Endothelial cell of umbilical vein (primary cell): ENCODE data around the gene OTULIN. TPM values are rescaled to one million over a fixed set of nuclear protein-coding genes. Genes with fewer than 3 reads are reported as not detected.

Experiments
- BruUV-seq: library from RNA; stranded (reverse); fragments of 400-500 nt; replicated peaks from 2 replicates; lab custom pipeline; 2021; lab: Mats Ljungman, UMichigan
- CTCF ChIA-PET: fragments of 300-600, 350-600 bp; sonication (Branson Sonifier 250); formaldehyde crosslinking; loops from one replicate; lab custom pipeline; 2021; ENCODE audit warnings: antibody characterized with exemption, inconsistent platforms; lab: Charles Lee
- POLR2A ChIA-PET: fragments of 300-600, 350-600 bp; sonication (Branson Sonifier 250); formaldehyde crosslinking; loops from one replicate; lab custom pipeline; 2021; ENCODE audit warnings: antibody characterized with exemption, inconsistent platforms; lab: Charles Lee
- DNase-seq: peaks from one replicate; pipeline ENCODE4 v3.0.0-alpha.2; 2011; ENCODE audit warnings: low read depth, low spot score
- FAIRE-seq: peaks from 2 replicates; lab custom pipeline; 2011; peaks lifted over from hg19 to GRCh38; lab: Jason Lieb, UNC
- H2AFZ ChIP-seq: 2 replicates; pipeline ENCODE4 v1.6.0; 2012; ENCODE audit warnings: low read depth, low read length, control low read depth, inconsistent platforms
- H3K27ac ChIP-seq: 2 replicates; pipeline ENCODE4 v1.5.1; 2011; ENCODE audit warnings: low read depth, mild to moderate bottlenecking, control low read depth, low read length, moderate library complexity; ENCODE audit not compliant: insufficient read depth
- H3K27me3 ChIP-seq, 2 experiments: 2 replicates each; pipeline versions ENCODE4 v1.6.0 to v1.6.1; 2011; ENCODE audit warnings: low read length in 2 of 2, mixed read lengths in 1 of 2; ENCODE audit not compliant: control insufficient read depth in 2 of 2, insufficient read depth in 2 of 2
- H3K36me3 ChIP-seq, 2 experiments: 2 replicates in 1 of 2; 3 replicates in 1 of 2; pipeline ENCODE4 v1.5.1; 2011; ENCODE audit warnings: low read length in 2 of 2, mild to moderate bottlenecking in 1 of 2, moderate library complexity in 1 of 2; ENCODE audit not compliant: control insufficient read depth in 2 of 2, insufficient read depth in 2 of 2; ENCODE audit errors: extremely low read depth in 1 of 2
- H3K4me1 ChIP-seq: 3 replicates; pipeline ENCODE4 v1.5.1; 2011; ENCODE audit warnings: mild to moderate bottlenecking, low read length; ENCODE audit not compliant: control insufficient read depth, insufficient read depth; ENCODE audit errors: extremely low read depth
- H3K4me2 ChIP-seq: 2 replicates; pipeline ENCODE4 v1.6.1; 2011; ENCODE audit warnings: low read length, control low read depth, mixed read lengths; ENCODE audit not compliant: insufficient read depth
- H3K4me3 ChIP-seq, 3 experiments: fragments of 200-600 bp in 1 of 3; sonication (generic), shearing (Covaris generic) in 1 of 3; replicated peaks in 1 of 3; 2 replicates each; pipeline ENCODE4 v1.5.1; 2011 to 2016; ENCODE audit warnings: control low read depth in 3 of 3, low read length in 3 of 3, mild to moderate bottlenecking in 2 of 3, inconsistent platforms in 1 of 3, low read depth in 1 of 3, moderate library complexity in 1 of 3; ENCODE audit not compliant: insufficient read depth in 1 of 3
- H3K79me2 ChIP-seq: 2 replicates; pipeline ENCODE4 v1.6.0; 2012; ENCODE audit warnings: low read length, inconsistent platforms; ENCODE audit not compliant: control insufficient read depth, insufficient read depth
- H3K9ac ChIP-seq: replicated peaks from 2 replicates; pipeline ENCODE3; 2011; ENCODE audit warnings: low read length, control low read depth; ENCODE audit not compliant: insufficient read depth; ENCODE audit errors: extremely low read depth
- H3K9me1 ChIP-seq: replicated peaks from 3 replicates; pipeline ENCODE4 v1.6.0; 2011; ENCODE audit warnings: mild to moderate bottlenecking, low read length; ENCODE audit not compliant: control insufficient read depth, insufficient read depth; ENCODE audit errors: extremely low read depth
- H3K9me3 ChIP-seq: replicated peaks from 2 replicates; pipeline ENCODE4 v1.5.1; 2012; ENCODE audit warnings: low read length, inconsistent platforms; ENCODE audit not compliant: control insufficient read depth, insufficient read depth
- H4K20me1 ChIP-seq: replicated peaks from 2 replicates; pipeline ENCODE3; 2011; ENCODE audit warnings: mild to moderate bottlenecking, low read length; ENCODE audit not compliant: control insufficient read depth, insufficient read depth; ENCODE audit errors: extremely low read depth
- CTCF ChIP-seq, 2 donors: IDR thresholded peaks; 1 replicate in 1 of 2; 2 replicates in 1 of 2; pipeline ENCODE4 v1.5.1; 2011; ENCODE audit warnings: low read length in 2 of 2, mild to moderate bottlenecking in 2 of 2, moderate library complexity in 2 of 2, control low read depth in 1 of 2, inconsistent platforms in 1 of 2, low read depth in 1 of 2; ENCODE audit not compliant: insufficient read depth in 1 of 2; ENCODE audit errors: extremely low read depth in 1 of 2
- EZH2 ChIP-seq: IDR thresholded peaks from 2 replicates; pipeline ENCODE4 v1.6.1; 2012; ENCODE audit warnings: borderline replicate concordance, low read depth, mild to moderate bottlenecking, moderate library complexity, low read length, inconsistent platforms; ENCODE audit not compliant: severe bottlenecking
- FOS ChIP-seq: IDR thresholded peaks from 2 replicates; pipeline ENCODE4 v1.6.1; 2011; ENCODE audit warnings: mild to moderate bottlenecking, low read length, moderate library complexity, borderline replicate concordance; ENCODE audit not compliant: insufficient read depth
- GATA2 ChIP-seq: IDR thresholded peaks from 2 replicates; pipeline ENCODE4 v1.7.0; 2011; ENCODE audit warnings: low read depth, mild to moderate bottlenecking, moderate library complexity, mixed read lengths, low read length; ENCODE audit not compliant: insufficient read length, insufficient read depth
- JUN ChIP-seq: IDR thresholded peaks from 2 replicates; pipeline ENCODE4 v1.6.1; 2011; ENCODE audit warnings: borderline replicate concordance, low read depth; ENCODE audit not compliant: insufficient read length, insufficient read depth
- MAX ChIP-seq: IDR thresholded peaks from 2 replicates; pipeline ENCODE4 v1.6.1; 2011; ENCODE audit not compliant: insufficient read depth, insufficient read length
- MYC ChIP-seq: IDR thresholded peaks from one replicate; pipeline ENCODE4 v1.6.1; 2011; ENCODE audit warnings: mild to moderate bottlenecking, low read depth, low read length
- POLR2AphosphoS5 ChIP-seq: IDR thresholded peaks from 2 replicates; pipeline ENCODE4 v1.6.1; 2012; ENCODE audit warnings: low read depth, mild to moderate bottlenecking, control low read depth, low read length, moderate library complexity; ENCODE audit not compliant: insufficient read depth
- dilution Hi-C: fragments of 300-500 bp; cut with MboI; formaldehyde crosslinking; loops from one replicate; pipeline ENCODE4 v1.15.0; 2019; ENCODE audit warnings: low sequenced_read_pairs; ENCODE audit not compliant: extremely low pct_ligation_motif_present
- intact Hi-C: fragments of 100-400 bp; cut with micrococcal nuclease; formaldehyde crosslinking; loops from one replicate; pipeline ENCODE4 v1.10.0; 2022
- polyA plus RNA-seq, 4 experiments: library from polyadenylated mRNA; depleted of rRNA in 3 of 4; stranded (reverse) in 3 of 4; unstranded in 1 of 4; fragments of >200 nt; gene quantifications; 2 replicates each; pipeline versions ENCODE4 v1.2.1 to v1.2.3, GENCODE V29; 2011 to 2012; ENCODE audit warnings: missing spikeins in 1 of 4
- total RNA-seq: library from RNA; stranded (reverse); gene quantifications from 2 replicates; pipeline ENCODE4 v1.2.3, GENCODE V29; 2021

OTULIN gene
- total and polyA plus RNA-seq, 2 donors (not counting 3 experiments of a cell fraction or from before 2014, with no cell fraction given): 7.8 to 30.2 TPM

GRCh38 chr5:14729448-14730385, 65.2 kb downstream of the OTULIN start:
- Histone ChIP-seq H3K4me3 (no peak overlapping the region), H3K27ac (no peak overlapping the region), H3K9me3 (no peaks in the 10 kb centered on the region), H2AFZ (no peak overlapping the region), H4K20me1 (no peaks in the 10 kb centered on the region), H3K79me2 (no peaks in the 10 kb centered on the region), H3K4me1 (no peaks in the 10 kb centered on the region), H3K9me1 (no peaks in the 10 kb centered on the region), H3K36me3 (no peaks in the 10 kb centered on the region), H3K27me3 (no peaks in the 10 kb centered on the region), H3K9ac (no peak overlapping the region), H3K4me2 (no peak overlapping the region)
- no peak for TF ChIP-seq GATA2
- TF ChIP-seq MYC: no peak
- no peak for TF ChIP-seq POLR2AphosphoS5
- TF ChIP-seq FOS: no peak
- TF ChIP-seq EZH2: no peak
- TF ChIP-seq CTCF (IDR thresholded peaks at IDR 0.05; ENCODE audit: extremely low read depth in 1 of 2, insufficient read depth in 1 of 2, low read depth in 1 of 2, low read length in 2 of 2): no peak
- no peak for TF ChIP-seq JUN
- no peak for TF ChIP-seq MAX
- FAIRE-seq: no peak
- no TSS peak for BruUV-seq
- intact Hi-C loops: loop anchor here (2.0 kb wide), 1 partner anchor 83 kb away; no protein-coding TSS in a partner anchor
- no peak for DNase-seq
- ChIA-PET POLR2A (no interaction called here), CTCF (interaction anchor here (0.8 to 10.2 kb wide), 3 partner anchors 141 to 276 kb away, joined by 3 to 168 read pairs (median 3); partner anchors contain the start of gene ANKH)
- dilution Hi-C loops: loop anchor here (25.0 kb wide), 1 partner anchor 283 kb away; no protein-coding TSS in a partner anchor
